ENCODE data around the gene AGPS.
A peak's percentile ranks its signal among the peaks of the same experiment; 100 is the strongest.

AGPS gene

DNA sequence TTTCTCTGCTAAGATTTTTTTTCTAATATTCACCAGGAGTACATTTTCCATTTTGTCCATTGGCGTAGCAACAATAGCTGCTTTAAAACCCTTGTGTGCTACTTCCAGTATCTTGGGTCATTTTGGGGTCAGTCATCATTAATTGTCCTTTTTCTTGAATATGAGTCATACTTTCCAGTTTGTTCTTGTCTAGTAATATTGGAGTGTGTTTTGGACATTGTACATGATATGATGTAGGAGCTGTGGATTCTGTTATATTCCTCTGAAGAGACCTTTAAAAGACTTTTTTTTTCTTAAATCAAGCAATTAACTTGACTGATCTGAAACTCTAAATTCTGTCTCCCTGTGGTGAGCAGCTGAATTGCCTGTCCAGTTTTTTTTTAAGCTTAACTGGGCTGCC lies 40.8 kb downstream of the AGPS start:
- TF ChIP-seq GATA2 (IDR thresholded peaks at IDR 0.05; ENCODE audit: low read depth, low read length) (no peak), GATA3 (IDR thresholded peaks at IDR 0.05; ENCODE audit: low read depth, low read length) (no peak)

DNA sequence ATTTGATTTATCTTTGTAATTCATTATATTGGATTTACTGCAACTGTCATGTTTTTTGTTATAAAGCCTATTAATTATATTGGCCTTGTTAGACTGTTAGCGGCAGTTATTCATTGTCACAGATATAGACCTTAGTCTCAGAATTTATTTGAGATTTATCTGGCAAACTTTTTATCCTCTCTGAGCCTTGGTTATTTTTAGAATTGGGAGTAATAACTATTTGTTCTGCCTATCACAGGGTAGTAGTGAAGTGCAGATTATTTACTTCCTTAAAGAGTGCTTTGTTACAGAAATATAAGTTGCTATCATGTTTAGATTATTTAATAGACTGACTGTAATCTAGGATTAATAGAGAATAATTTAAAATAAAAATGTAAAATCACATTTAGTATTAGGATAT lies 41.9 kb downstream of the AGPS start:
- no peak for TF ChIP-seq GATA3 (IDR thresholded peaks at IDR 0.05; ENCODE audit: low read depth, low read length)
- no peak for TF ChIP-seq GATA2 (IDR thresholded peaks at IDR 0.05; ENCODE audit: low read depth, low read length)

DNA sequence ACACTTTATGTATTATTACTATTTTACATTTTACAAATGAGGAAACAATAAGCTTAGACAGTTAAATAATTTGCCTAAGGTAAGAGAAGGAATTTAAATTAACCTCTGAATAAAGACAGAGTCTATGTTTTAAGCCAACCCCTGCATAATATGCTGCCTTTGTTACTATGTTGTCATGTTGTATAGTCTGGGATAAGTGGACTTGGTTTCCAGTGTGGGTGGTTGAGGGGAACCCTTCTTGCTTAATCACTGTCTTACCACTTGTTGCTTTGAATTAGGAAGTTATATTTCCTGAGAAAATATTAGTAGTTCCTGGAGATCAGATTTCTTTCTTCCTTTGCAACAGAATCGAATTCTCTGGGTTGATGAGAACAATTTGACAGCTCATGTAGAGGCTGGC lies 52.6 kb downstream of the AGPS start:
- TF ChIP-seq GATA3 (IDR thresholded peaks at IDR 0.05; ENCODE audit: low read depth, low read length): no peak
- TF ChIP-seq GATA2 (IDR thresholded peaks at IDR 0.05; ENCODE audit: low read depth, low read length): no peak

DNA sequence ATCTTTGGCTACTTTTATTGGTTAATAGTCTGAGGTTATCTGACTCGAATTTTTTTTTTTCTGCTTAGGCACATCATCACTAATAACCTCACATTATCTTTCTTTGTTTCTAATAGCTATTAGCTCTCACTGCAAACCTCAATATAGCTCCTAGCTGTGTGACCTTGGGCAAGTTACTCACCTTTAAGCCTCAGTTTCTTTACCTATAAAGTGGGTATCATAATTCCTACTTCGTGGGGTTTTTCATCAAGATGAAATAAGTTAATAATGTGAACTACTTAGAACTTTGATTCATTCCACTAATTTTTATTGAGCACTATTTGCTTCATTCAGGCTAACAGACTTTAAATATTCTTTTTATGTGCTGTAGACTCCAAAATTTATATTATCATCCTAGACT lies 55.5 kb downstream of the AGPS start:
- TF ChIP-seq GATA3 (IDR thresholded peaks at IDR 0.05; ENCODE audit: low read depth, low read length) (no peak), GATA2 (IDR thresholded peaks at IDR 0.05; ENCODE audit: low read depth, low read length) (no peak)

DNA sequence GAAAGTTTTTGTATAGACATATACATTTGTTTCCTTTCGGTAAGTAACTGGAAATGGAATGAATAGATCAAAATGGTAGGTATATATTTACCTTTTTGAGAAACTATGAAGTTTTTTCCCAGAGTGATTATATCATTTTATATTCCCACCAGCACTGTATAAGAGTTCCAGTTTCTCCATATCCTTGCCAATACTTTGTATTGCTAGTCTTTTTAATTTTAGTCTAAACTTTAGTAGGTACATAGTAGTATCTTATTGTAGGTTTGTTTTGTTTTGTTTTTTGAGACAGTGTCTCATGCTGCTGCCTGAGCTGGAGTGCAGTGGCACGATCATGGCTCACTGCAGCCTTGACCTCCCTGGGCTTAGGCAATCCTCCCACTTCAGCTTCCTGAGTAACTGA lies 56.6 kb downstream of the AGPS start:
- TF ChIP-seq GATA3 (IDR thresholded peaks at IDR 0.05; ENCODE audit: low read depth, low read length): no peak
- no peak for TF ChIP-seq GATA2 (IDR thresholded peaks at IDR 0.05; ENCODE audit: low read depth, low read length)

DNA sequence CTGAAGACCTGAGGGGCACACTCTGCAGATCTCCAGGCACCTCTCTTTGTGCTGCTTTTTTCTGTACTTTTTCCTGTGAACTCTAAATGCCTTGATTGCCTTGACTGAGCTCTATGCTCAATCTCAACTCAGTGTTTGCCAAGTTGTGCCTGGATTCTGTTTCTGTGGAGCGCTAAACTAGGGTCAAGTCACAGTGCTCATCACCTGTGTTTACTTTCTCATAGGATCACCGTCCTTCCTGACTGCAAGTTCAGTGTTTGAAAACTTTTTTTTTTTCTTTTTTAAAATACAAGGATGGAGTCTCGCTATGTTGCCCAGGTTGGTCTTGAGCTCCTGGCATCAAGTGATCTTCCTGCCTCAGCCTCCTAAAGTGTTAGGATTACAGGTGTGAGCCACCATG lies 62.6 kb downstream of the AGPS start:
- TF ChIP-seq GATA2 (IDR thresholded peaks at IDR 0.05; ENCODE audit: low read depth, low read length) (no peak), GATA3 (IDR thresholded peaks at IDR 0.05; ENCODE audit: low read depth, low read length) (no peak)

DNA sequence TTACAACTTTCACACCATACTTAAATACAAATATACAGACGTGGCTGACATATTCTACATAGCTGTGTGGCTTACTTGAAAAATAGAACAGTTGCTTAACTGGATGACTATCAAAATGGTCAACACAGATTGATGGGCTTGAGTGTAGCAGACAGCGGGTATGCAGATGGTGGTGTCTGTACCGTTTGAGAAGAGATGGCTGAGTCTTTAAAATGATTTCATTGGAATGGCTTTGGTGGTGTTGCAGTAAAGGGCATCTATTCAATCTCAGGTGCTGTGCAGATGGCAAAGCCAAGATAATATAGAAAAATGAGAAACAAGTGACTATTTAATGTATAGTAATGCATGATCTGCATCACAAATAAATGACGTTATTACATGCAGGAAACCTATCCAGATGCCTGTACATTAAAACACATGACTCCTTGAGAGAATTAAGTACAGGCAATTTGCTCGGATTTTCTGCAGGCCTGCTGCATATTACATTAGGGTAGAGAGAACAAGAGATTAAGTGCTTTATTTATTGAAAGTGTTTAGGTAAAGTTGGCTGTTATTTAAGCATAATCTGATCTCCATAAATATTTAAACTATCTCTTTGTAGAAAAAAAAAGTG lies 68.5 kb downstream of the AGPS start:
- TF ChIP-seq GATA2 (IDR thresholded peaks at IDR 0.05; ENCODE audit: low read depth, low read length) (peak; percentile 66; the same call in 1 of the 2 replicates), GATA3 (IDR thresholded peaks at IDR 0.05; ENCODE audit: low read depth, low read length) (peak; percentile 51; the same call in 1 of the 2 replicates)

DNA sequence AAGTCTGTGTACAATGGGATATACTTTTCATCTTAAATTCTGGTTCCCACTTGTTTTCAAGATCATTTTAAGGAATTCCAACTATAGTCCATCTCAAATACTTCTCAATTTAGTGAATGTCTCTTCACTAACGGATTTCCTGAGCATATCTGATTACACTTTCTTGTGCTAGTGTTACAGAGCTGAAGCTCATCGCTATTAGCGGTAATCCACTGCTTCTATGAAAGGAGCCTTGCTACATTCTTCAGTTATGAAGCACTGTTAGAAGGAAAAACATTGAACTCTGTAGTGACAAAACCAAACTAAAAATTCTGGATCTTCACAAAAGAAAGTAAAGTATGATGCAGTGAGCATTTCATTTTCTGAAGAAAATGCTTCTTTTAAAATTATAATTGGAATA lies 72.0 kb downstream of the AGPS start:
- TF ChIP-seq GATA3 (IDR thresholded peaks at IDR 0.05; ENCODE audit: low read depth, low read length) (no peak), GATA2 (IDR thresholded peaks at IDR 0.05; ENCODE audit: low read depth, low read length) (no peak)

DNA sequence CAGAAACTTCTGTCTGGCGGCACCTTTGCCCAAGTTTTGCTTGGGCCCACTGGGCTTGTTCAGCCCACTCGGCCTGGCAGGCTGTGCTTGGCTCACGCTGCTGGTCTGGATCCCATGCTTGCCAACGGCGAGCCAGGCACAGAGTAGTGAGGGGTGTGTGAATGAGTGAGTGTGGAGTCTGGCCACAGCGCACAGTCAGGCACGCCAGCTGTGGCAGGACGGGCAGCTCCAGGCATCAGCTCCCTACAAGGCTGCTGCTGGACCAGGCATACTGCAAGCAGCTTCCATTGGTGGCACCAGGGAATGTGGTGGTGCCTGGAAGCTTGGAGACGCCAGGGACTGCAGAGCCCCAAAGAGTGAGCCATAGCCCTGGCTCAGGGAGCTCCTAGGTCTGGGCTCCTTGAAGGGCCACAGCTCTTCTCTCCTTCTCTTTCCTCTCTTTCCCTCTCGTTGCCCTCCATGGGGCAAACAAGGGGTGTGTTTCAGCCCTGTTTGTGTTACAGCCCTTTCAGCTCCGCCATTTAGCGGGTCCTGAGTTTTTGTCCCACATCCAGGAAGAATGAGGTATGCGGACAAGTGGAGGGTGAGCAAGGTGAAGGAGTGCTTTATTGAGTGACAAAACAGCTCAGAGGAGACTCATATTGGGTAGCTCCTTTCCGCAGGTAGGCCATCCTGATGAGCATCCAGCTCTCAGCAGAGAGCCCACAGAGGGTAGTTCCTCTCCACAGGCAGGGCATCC lies 73.0 kb downstream of the AGPS start:
- TF ChIP-seq GATA2 (IDR thresholded peaks at IDR 0.05; ENCODE audit: low read depth, low read length) (no peak), GATA3 (IDR thresholded peaks at IDR 0.05; ENCODE audit: low read depth, low read length) (no peak)

DNA sequence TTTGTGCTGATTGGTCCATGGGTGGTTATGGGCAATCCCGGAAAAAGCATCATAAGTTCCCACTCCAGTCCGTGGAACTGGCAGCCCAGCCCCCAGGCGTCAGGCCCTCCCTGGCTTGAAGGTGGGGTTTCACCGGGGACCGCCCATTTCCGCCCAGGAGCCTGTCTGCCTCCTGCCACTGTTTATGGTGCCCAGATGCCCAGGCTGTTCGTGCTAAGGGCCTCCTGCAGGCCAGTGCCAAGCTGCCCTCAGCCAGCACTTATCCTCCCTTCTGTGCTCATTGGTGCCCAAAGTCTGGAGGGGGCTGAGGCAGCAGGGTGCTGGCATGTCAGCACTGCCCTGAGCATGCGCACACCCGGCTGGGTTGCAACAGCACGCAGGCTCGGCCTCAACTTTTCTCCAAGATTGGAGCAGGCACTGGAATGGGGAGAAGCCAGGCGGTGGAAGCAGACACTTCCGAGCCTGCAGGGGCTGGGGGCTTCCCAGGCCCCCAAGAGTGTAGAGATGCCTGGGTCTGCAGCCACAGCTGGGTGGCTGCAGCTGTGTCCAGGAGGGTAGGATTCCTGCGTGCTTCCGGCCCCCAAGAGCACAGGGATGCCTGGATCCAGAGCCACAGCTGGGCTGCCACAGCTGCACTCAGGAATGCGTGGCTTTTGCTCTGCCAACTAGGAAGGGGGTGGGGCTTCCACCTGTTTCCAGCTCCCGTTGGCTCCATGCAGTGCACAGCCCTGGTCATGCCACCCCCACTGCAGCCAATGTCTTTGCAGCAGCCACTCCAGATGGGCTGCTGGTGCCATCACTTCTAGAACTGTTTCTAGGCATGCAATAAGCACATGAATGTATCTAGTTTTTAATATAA lies 74.0 kb downstream of the AGPS start:
- TF ChIP-seq GATA2 (IDR thresholded peaks at IDR 0.05; ENCODE audit: low read depth, low read length) (no peak), GATA3 (IDR thresholded peaks at IDR 0.05; ENCODE audit: low read depth, low read length) (no peak)

DNA sequence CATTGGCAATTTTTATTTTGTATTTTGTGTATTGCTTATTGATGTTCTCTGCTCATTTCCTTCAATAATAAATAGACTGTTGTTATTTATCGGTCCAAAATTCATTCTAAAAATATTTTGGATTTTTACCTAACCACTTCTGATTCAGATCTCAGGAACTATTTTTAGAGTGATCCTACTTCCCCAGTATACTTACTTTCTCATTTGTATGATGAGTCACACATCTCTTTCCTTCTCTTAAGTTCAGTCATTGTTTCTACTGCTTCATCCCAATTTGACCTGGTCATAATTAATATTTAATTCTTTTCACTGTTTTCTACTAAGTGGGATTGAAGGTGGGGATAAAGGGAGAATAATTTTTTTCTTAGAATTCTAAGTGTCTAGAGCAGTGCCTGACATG lies 75.1 kb downstream of the AGPS start:
- TF ChIP-seq GATA3 (IDR thresholded peaks at IDR 0.05; ENCODE audit: low read depth, low read length) (no peak), GATA2 (IDR thresholded peaks at IDR 0.05; ENCODE audit: low read depth, low read length) (no peak)

DNA sequence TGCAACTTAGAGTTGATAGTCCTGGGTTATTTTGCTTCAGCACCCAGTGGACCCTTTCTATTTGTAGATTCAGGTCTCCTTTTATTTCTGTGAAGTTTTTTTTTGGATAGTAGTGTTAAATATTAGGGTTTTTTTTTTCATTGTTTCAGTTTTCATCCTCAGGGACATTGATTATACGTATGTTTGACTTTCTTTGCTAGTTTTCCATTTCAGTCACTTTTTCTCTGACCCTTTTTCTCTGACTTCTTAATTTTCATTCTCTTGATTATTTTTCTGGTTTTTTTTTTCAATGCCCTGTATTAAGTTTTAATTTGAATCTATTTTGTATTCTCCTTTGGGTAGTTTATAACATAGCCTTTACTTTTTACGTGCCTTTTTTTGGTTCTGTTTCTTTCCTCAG lies 79.4 kb downstream of the AGPS start:
- TF ChIP-seq GATA3 (IDR thresholded peaks at IDR 0.05; ENCODE audit: low read depth, low read length) (no peak), GATA2 (IDR thresholded peaks at IDR 0.05; ENCODE audit: low read depth, low read length) (no peak)

DNA sequence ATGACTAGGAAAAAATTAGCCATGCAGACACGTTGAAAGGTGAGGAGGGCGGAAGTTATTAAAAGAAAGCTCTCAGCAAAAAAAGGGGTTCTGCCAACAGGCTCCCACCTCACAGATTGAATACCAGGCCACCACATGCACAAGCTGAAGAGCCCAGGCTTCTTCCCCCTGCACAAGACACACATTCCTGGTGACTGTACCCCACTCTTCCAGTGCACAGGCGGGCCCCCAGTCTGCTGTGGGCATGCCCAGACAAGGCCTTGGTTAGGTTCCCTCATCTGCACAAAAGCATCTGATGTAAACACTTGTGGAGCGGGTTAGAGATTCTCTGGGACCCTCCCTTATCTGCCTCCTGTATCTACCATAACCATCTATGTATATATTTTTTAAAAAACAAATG lies 81.7 kb downstream of the AGPS start:
- no peak for TF ChIP-seq GATA2 (IDR thresholded peaks at IDR 0.05; ENCODE audit: low read depth, low read length)
- no peak for TF ChIP-seq GATA3 (IDR thresholded peaks at IDR 0.05; ENCODE audit: low read depth, low read length)

DNA sequence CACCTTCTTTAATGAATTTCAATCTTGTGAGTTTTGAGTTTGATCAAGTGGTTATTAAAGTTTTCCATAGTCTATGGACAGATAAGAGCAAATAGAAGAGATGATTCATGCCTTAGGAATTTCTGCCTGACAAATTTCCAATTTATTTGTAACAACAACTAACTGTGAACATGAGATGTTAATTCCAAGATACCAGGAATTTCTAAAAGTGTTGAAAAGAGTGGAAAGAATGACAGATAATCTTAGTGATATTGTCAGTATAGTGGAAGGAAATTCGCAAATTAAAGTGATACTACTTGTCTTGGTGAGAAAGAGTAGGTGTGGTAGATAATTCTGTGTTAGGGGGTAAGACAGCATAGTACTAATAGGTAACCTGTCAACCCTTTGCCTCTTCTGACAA lies 82.4 kb downstream of the AGPS start:
- no peak for TF ChIP-seq GATA2 (IDR thresholded peaks at IDR 0.05; ENCODE audit: low read depth, low read length)
- no peak for TF ChIP-seq GATA3 (IDR thresholded peaks at IDR 0.05; ENCODE audit: low read depth, low read length)

Measured in SH-SY5Y (cell line).